Spleen (tissue), 11 donors: ENCODE results near the gene YWHAQ. TPM values are rescaled to one million over a fixed set of nuclear protein-coding genes. Genes with fewer than 3 reads are reported as not detected.
A peak's percentile ranks its signal among the peaks of the same experiment; 100 is the strongest.
"Not testable (repeated sequence)": the region's sequence is repeated elsewhere in the genome, so short reads cannot be mapped to it uniquely, and the experiment has no call there.

Experiments used
- DNase-seq: peaks from one replicate; pipeline ENCODE4 v3.0.0-alpha.2; 2020
- H3K27ac ChIP-seq, 8 donors: fragments of 200-600 bp; sonication (generic) in 7 of 8; 1 replicate in 4 of 8; 2 replicates in 4 of 8; pipeline versions ENCODE4 v1.5.0 to v1.8.0; 2016 to 2021; ENCODE audit warnings: inconsistent platforms in 4 of 8, mild to moderate bottlenecking in 4 of 8, moderate library complexity in 1 of 8
- H3K27me3 ChIP-seq, 7 donors: fragments of 200-600 bp; sonication (generic) in 6 of 7; replicated peaks in 1 of 7; 1 replicate in 4 of 7; 2 replicates in 3 of 7; pipeline versions ENCODE4 v1.5.0 to v1.8.0; 2016 to 2021; ENCODE audit warnings: inconsistent platforms in 3 of 7, mild to moderate bottlenecking in 1 of 7
- H3K36me3 ChIP-seq, 6 donors: fragments of 200-600 bp; sonication (generic) in 5 of 6; 1 replicate in 4 of 6; 2 replicates in 2 of 6; pipeline versions ENCODE4 v1.5.0 to v1.8.0; 2016 to 2021; ENCODE audit warnings: inconsistent platforms in 2 of 6
- H3K4me1 ChIP-seq, 6 donors: fragments of 200-600 bp; sonication (generic) in 5 of 6; 1 replicate in 3 of 6; 2 replicates in 3 of 6; pipeline versions ENCODE4 v1.5.0 to v1.8.0; 2016 to 2021; ENCODE audit warnings: inconsistent platforms in 3 of 6
- H3K4me3 ChIP-seq, 8 donors: fragments of 200-600 bp; sonication (generic) in 7 of 8; 1 replicate in 4 of 8; 2 replicates in 4 of 8; pipeline versions ENCODE4 v1.5.0 to v1.8.0; 2016 to 2021; ENCODE audit warnings: inconsistent platforms in 4 of 8, mild to moderate bottlenecking in 4 of 8, moderate library complexity in 2 of 8
- H3K9me3 ChIP-seq, 8 donors: fragments of 200-600 bp; sonication (generic) in 7 of 8; 1 replicate in 4 of 8; 2 replicates in 4 of 8; pipeline versions ENCODE4 v1.5.0 to v1.8.0; 2016 to 2021; ENCODE audit warnings: inconsistent platforms in 4 of 8
- CTCF ChIP-seq, 11 experiments: fragments of 200-600 bp in 7 of 11; fragments of 450-650 bp in 4 of 11; sonication (generic) in 4 of 11; IDR thresholded peaks in 8 of 11; conservative IDR thresholded peaks in 3 of 11; 1 replicate in 7 of 11; 2 replicates in 4 of 11; pipeline versions ENCODE4 v1.4.0 to v1.8.0; 2016 to 2021; ENCODE audit warnings: antibody characterized with exemption in 11 of 11, inconsistent platforms in 4 of 11, mild to moderate bottlenecking in 1 of 11
- POLR2A ChIP-seq, 3 donors: fragments of 450-650 bp; IDR thresholded peaks; one replicate each; pipeline ENCODE4 v1.5.1; 2017; ENCODE audit warnings: antibody characterized with exemption in 3 of 3, mild to moderate bottlenecking in 1 of 3
- POLR2AphosphoS5 ChIP-seq, 3 donors: sonication (generic); formaldehyde crosslinking; IDR thresholded peaks; one replicate each; pipeline ENCODE4 v1.5.1; 2017; ENCODE audit warnings: antibody characterized with exemption in 3 of 3
- WGBS, 5 donors: extraction: QIAGEN DNeasy Blood & Tissue Kit in 3 of 5; methylation state at CpG; one replicate each; pipeline versions ENCODE4 v1.1.5 to v1.1.7; 2013 to 2018; 5-methylcytosine and 5-hydroxymethylcytosine counted together
- intact Hi-C: fragments of 100-400 bp; cut with DNase I; formaldehyde crosslinking; loops from one replicate; pipeline ENCODE4 v1.15.0; 2023; ENCODE audit warnings: low total_unique reads
- polyA plus RNA-seq, 3 donors: library from polyadenylated mRNA; stranded (reverse); fragments of 200-250 nt; gene quantifications; one replicate each; pipeline ENCODE4 v1.2.1, GENCODE V29; 2013
- total RNA-seq, 7 donors: library from RNA; depleted of rRNA in 3 of 7; stranded (reverse); fragments of >200 nt in 3 of 7; fragmentation: NEBNext Ultra II Directional in 4 of 7; extraction: Animal tissue kit (Norgen Biotek cat#: 25700) in 4 of 7; gene quantifications; one replicate each; pipeline versions ENCODE4 v1.1.0 to v1.2.1, GENCODE V29; 2016 to 2021
- donor health status: healthy with polysubstance abuse.
- donor health status: DM: no; HTN: no; CAD: no; lungs with moderate emphysema.
- donor health status: DM: no; HTN: no; CAD: no.
- donor health status: Bipolar disorder and iron deficiency.
- donor health status: healthy.
- donor health status: DM: no; HTN: no; CAD: no.
- donor health status: DM: yes; HTN: yes; CAD: no.

YWHAQ gene
- total and polyA plus RNA-seq, 10 donors: 69.0 to 162 (median 132) TPM

- DNase-seq: no peak
- H3K27ac ChIP-seq: peak overlapping the region in 7 of 8 donors; percentile 16 to 99 (median 87)
- H3K36me3 ChIP-seq: no peaks in the 10 kb centered on the region
- H3K27me3 ChIP-seq: no peaks in the 10 kb centered on the region
- TF ChIP-seq POLR2AphosphoS5 (IDR thresholded peaks at IDR 0.05) (no peak), CTCF (IDR thresholded peaks at IDR 0.05 in 8 of 11, conservative IDR thresholded peaks at IDR 0.05 in 3 of 11) (no peak), POLR2A (IDR thresholded peaks at IDR 0.05) (no peak)
- WGBS, 5 donors: 25 to 38% (median 29%) methylated on average over 2 of the region's 2 CpGs
- peak overlapping the region in 1 of 8 donors; percentile 41 for H3K4me3 ChIP-seq
- intact Hi-C loops: no loop called here
- H3K4me1 ChIP-seq: peaks cover 55 to 90% (median 87%) of the 10 kb centered on the region in 6 donors
- H3K9me3 ChIP-seq: no peaks in the 10 kb centered on the region
Observed at GRCh38 chr2:9552219-9553178, 78.3 kb downstream of the YWHAQ start.

GRCh38 chr2:9550859-9551391 is 79.9 kb downstream of the YWHAQ start:
- WGBS, 5 donors: 47 to 70% (median 63%) methylated on average over 7 of the region's 7 CpGs
- intact Hi-C loops, H3K27me3 ChIP-seq, H3K9me3 ChIP-seq, H3K36me3 ChIP-seq, DNase-seq: not testable (repeated sequence)
- peak overlapping the region in 7 of 8 donors; percentile 6 to 99 (median 87) for H3K27ac ChIP-seq
- peak overlapping the region in 1 of 8 donors; percentile 41 for H3K4me3 ChIP-seq
- peaks cover 66 to 93% (median 89%) of the 10 kb centered on the region in 6 donors for H3K4me1 ChIP-seq

- no peak for DNase-seq
- Histone ChIP-seq H3K4me1 (peaks cover 73 to 100% (median 99%) of the 10 kb centered on the region in 6 donors), H3K27me3 (no peaks in the 10 kb centered on the region), H3K36me3 (no peaks in the 10 kb centered on the region), H3K9me3 (no peaks in the 10 kb centered on the region), H3K27ac (peak overlapping the region in 7 of 8 donors; percentile 65 to 99 (median 87)), H3K4me3 (no peak overlapping the region)
- TF ChIP-seq CTCF (IDR thresholded peaks at IDR 0.05 in 8 of 11, conservative IDR thresholded peaks at IDR 0.05 in 3 of 11) (no peak), POLR2A (IDR thresholded peaks at IDR 0.05) (no peak), POLR2AphosphoS5 (IDR thresholded peaks at IDR 0.05) (peak in 1 of 3 donors; percentile 53)
- WGBS, 5 donors: 73 to 87% (median 79%) methylated on average over 9 of the region's 9 CpGs
- intact Hi-C loops: no loop called here
Observed at GRCh38 chr2:9549420-9549819, 81.4 kb downstream of the YWHAQ start.

DNA sequence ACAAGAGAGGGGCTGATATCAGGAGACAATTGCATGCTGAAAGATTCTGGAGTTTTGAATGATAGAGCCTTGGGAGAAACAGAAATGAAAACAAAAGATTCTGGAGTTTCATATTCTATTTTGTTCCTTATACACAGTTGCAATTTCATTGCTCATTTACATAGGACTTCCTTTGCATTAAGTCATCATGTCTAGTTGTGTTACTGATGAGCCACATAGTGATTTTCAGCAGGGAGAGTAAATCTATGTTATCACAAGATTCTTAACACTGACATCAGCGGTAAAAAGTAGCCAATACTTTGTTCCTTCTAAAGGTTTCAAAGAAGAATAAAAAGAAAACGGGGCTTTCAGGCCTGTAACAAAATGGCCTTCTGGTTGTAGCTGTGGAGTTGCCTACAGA is 82.3 kb downstream of the YWHAQ start:
- WGBS, 5 donors: 53 to 70% (median 68%) methylated on average over 2 of the region's 2 CpGs
- intact Hi-C loops: no loop called here
- Histone ChIP-seq H3K4me1 (peaks cover 73 to 100% (median 99%) of the 10 kb centered on the region in 6 donors), H3K36me3 (no peaks in the 10 kb centered on the region), H3K27ac (peak overlapping the region; percentile 51 to 99 (median 82)), H3K27me3 (no peaks in the 10 kb centered on the region), H3K9me3 (no peaks in the 10 kb centered on the region), H3K4me3 (peak overlapping the region in 5 of 8 donors; percentile 2 to 48 (median 8))
- TF ChIP-seq POLR2AphosphoS5 (IDR thresholded peaks at IDR 0.05) (no peak), POLR2A (IDR thresholded peaks at IDR 0.05) (no peak), CTCF (IDR thresholded peaks at IDR 0.05 in 8 of 11, conservative IDR thresholded peaks at IDR 0.05 in 3 of 11) (no peak)
- DNase-seq: no peak
